Stimulated activated CD8-positive, alpha-beta memory T cell treated with anti-CD3 and anti-CD28 coated beads, Interleukin-12 subunit alpha, Interleukin-12 subunit beta, amount 100 ng/mL, for 24 hours (primary cell): ENCODE results near the gene UBA5.

Experiments
- DNase-seq: peaks from one replicate; pipeline ENCODE4 v3.0.0-alpha.2; 2020; ENCODE audit errors: extremely low read depth

UBA5 gene

DNA sequence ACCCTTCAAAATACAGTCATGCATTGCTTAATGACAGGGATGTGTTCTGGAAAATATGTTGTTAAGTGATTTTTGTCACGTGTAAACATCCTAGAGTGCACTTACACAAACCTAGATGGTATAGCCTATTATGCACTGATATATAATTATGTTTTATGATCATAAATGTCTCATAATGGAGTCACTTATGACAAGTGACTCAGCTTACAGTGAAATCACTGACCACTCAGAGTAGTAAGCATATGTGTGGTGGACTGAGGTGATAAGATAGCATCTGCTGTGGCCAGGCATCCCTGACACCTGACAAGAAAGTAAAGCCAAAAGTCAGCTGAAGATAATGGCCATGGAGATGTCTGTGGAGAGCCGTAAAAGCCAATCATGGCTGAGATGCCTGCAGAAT lies 5.9 kb upstream of the UBA5 start:
- DNase-seq = no peak

DNA sequence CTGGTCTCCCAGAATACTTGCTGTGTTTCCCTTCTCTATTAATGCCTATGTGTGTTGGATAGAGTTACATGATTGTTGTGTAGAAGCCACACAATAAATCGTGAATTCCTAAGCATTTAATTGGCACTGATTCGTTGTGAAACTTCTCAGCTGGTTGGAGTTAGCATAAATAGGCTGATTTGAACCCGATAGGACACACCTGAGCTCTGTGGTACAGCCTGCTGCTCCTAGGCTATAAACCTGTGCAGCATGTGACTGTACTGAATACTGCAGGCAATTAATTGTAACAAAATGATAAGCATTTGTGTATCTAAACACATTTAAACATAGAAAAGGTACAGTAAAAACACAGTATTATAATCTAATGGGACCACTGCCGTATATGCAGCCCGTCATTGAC lies 5.4 kb upstream of the UBA5 start:
- no peak for DNase-seq

DNA sequence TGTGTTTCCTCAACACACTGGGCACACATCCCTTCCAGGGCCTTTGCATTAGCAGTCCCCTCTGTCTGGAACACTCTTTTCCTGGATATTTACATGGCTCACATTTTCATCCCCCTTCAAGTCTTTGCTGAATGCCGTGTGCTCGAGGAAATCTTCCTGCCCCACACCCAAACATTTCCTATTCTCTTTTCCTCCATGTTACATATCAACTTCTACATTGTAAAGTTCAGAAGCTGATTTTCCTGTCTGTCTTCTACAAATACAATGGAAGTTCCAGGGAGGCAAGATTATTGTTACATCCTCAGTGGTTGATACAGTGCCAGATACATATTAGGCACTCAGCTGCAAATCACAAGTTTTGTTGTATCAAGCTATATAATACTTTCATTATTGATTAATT lies 4.7 kb upstream of the UBA5 start:
- DNase-seq = no peak

DNA sequence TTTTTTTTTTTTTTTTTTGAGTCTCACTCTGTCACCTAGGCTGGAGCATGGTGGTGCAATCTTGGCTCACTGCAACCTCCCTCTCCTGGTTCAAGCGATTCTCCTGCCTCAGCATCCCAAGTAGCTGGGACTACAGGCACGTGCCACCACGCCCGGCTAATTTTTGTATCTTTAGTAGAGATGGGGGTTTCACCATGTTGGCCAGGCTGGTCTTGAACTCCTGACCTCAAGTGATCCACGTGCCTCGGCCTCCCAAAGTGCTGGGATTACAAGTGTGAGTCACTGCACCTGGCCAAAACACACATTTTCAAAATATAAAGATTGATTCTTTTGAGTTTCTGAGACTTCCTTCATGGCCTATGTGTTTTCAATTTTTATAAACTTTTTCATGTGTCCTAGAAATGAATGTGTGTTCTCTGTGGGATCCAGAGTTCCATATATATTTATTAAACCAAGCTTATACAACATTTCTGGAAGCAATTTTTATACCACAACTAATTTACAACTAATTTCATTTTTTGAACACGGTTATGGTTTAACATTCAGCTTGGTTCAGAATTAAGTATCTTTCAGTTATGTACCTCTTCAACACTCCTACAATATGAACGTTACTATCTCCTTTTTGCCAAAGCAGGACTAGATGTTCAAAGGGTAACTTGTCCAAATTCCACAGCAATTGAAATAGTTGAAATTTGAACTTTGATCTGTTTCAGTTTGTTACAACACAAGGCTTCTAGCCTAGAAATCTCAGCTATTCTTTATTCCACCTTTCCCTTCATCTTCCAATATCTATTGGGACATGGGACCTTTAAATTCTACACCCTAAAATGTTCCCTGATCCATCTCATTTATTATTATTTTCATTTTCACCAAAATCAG lies 2.0 kb upstream of the UBA5 start:
- DNase-seq = no peak

DNA sequence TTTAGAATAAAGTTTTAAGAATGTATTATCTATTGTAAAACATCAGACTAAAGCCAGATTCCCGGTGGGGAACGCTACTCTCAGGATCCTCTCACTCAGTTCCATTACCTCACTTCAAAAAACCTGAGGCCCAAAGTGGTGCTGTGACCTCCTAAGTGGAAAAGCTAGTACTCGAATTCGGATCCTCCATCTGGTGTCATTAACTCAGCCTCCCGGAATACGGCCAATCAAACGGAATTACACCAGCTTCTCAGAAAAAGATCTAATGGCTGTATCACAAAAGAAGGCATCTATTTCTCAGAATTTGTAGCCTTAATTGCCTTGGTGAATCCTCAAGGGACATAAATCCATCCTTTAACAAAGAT lies 1.1 kb upstream of the UBA5 start:
- no peak for DNase-seq

DNA sequence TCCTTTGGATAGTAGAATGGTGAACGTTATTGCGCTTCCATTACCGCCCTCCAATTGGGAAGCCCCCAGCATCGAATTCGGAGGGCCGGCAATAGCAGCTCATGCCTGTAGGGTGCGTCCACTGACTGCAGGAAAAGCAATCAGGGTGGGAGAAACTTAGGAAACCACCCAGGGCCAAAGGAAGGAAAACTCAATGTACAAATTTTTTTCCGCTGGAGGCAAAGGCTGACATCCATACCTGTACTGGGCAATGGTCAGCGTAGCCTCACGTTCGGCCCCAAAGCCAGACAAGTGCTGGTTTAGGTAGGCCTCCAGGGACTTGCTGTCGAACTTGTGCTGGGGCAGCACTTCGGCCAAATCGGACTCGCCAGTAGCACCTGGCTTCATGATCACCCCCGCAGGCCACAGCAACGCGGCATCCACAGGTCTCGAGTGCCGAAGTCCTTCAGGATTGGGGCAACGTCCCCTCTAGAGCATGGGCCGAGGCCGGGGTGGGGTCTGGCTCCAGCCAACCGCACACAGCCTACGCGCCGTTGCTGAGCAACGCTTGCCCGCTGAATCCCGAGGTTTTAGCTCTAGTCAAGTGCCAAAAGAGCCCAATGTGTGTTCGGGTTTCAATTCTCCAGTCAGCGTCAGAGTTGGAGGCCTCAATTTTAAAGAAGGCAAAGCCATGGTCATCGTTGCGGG lies 621 bp upstream of the UBA5 start, which contains the start of gene ACAD11:
Gene ACAD11, minus strand, starts transcription at position 445 of the 687 bp plus-strand sequence. Its CDS starts 58 bp downstream, at position 387.
- DNase-seq = no peak

DNA sequence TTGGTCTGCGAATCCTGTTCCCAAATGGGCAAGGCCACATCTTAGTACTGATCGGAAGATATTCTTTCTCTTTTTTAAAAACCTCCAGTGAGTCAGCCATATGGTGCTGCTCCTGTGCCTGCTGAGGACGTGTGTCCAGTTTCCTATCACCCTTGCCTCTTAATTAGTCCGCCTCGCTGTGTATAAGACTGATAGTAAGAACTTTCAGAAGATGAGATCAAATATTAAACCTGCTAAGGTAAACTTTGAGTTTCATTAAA lies 612 bp downstream of the UBA5 start:
- no peak for DNase-seq

DNA sequence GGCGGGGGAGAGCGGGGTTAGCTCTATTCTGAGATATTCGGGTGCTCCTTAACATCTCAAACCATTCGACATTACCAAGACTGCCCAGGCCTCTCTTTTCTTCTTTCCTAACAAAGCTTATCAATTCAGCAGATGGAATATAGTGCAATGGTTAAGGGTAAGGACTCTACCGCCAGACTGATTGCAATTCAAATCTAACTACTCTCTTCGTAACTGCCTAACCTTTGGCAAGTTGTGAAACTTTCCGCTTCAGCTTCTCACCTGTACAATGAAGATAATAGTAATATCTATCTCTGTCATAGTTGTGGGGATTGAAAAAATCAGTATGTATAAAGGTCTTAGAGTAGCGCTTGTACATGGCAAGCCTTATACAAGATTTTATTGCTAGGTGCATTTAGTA lies 972 bp downstream of the UBA5 start:
- no peak for DNase-seq

DNA sequence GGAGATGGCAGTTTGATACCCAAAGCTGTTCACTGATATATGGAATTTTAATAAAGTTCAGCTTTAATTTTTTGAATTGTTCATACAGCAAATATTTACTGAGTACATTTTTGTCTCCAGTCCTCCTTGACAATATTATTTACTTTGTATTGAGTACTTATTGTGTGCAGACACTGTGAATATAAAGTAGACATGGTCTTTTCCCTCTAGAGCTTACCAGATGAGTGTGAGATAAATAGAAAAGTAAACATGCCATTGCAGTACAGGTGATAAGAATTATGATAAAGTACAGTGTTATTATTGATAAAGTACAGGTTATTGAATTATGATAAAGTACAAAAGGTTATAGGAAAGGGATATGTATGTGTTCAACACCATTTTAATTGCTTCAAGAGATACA lies 2.1 kb downstream of the UBA5 start:
- DNase-seq = no peak

DNA sequence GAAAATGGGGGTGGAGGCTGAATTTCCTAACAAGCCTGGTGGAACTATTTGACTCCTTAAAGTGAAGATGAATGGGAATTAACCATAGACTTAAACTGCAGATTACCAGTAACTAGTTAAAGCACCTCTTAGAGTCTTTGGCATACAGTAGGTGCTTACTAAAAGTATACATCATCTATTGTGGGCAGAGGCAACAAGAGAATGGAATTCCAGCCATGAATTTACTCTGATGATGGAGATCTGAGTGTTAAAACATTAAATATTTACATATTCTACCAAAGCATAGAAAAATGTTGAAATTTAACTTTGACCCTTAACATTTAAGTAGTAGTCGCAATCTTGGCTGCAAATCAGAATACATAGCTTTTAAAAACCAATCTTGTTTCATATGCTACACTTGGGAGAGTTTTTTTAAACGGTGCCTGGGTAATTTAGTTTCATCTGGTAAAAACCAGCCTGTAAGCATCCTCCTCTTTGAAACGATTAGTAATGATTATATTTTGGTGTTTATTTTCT lies 5.2 kb downstream of the UBA5 start:
- no peak for DNase-seq

DNA sequence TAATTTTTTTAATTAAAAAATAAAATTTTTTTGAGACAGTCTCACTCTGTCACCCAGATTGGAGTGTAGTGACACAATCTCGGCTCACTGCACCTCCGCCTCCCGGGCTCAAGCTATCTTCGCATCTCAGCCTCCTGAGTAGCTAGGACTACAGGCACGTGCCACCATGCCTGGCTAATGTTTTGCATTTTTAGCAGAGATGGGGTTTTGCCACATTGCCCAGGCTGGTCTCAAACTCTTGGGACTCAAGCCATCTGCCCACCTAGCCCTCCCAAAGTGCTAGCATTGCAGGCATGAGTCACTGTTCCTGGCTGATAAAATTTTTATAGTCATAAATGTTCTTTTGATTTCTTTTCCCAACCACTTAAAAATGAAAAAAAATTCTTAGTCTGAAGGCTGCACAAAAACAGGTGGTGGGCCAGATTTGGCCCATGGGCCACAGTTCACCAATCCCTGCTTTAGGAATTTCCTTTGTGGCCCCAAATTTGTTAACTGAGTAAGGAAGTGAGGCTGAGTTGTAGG lies 9.2 kb downstream of the UBA5 start:
- DNase-seq = no peak

DNA sequence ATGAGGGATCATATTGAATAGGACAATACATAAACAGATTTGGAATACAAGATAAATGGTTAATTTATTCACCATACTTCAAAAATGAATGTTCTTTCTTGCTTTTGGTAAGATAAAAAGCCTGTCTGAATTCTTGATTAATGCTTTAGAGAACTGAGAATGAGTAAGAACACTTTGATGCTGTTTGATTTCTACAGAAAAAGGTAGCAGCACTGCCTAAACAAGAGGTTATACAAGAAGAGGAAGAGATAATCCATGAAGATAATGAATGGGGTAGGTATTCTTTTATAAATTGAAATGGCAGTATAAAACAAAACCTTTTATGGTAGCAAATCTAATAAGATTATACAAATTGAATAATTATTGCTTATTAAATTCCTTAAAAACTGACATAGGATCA lies 15.3 kb downstream of the UBA5 start:
- no peak for DNase-seq

DNA sequence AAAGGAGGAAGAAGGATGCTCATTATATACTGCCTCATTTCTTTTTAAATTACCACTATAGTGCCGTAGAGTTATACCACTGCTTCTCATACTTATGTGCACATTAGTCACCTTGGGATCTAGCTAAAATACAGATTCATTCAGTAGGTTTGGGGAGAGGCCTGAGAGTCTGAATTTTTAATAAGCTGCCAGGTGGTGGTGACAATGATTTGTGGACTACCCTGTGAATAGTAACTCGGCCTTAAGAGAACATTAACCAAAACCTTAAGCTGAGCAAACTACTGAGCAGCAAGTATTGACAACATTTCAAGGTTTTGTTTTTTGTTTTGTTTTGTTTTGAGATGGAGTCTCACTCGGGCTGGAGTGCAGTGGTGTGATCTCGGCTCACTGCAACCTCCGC lies 19.8 kb downstream of the UBA5 start:
- no peak for DNase-seq

DNA sequence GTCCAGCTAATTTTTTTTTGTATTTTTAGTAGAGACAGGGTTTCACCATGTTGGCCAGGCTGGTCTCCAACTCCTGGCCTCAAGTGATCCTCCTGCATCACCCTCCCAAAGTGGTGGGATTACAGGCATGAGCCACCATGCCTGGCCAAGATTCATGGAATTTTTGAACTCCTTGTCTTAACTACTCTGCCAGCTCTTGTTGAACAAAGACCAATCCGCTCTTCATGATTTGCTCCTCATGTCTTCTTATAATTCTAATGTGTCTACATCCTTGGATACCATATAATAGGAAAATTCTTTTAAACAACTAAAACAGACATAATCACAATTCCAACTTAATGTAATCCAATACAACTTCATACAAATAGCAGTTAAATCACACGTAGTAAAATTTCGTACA lies 21.3 kb downstream of the UBA5 start:
- DNase-seq = no peak

DNA sequence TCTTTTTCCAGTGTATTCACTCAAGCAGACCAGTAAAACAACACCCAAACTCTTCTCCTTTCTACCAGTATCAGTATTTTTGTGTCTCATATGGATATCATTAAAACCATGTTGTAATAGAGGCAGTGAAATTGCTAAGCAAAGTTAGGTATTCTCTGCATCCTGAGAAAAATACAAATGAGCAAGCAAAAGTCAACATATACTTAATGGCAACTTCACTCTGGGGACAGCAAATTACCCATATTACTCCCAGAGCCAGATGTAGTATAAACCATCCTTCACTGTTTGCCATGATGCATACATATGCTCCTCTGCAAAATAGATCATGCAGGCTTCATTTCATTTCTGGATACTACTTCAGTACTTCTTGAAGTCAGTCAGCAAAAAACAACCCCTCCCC lies 22.1 kb downstream of the UBA5 start:
- no peak for DNase-seq

DNA sequence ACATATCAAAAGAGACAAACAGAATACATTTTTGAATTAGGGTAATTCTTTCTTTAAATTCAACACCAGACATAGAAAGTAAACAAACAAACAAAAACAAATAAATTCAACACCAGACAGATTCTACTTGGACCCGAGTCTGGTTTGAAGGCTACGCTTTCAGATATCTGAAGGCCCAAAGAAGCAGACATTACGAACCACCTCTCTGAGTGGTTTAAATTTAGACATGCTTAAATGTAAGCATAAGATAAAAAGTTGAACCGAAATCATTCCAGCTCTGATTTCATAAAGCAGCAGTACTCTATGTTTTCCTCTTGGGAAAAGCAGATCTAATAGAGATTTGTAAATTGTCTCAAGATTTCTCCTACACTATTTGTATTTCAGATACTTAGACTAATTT lies 29.9 kb downstream of the UBA5 start:
- DNase-seq = no peak

DNA sequence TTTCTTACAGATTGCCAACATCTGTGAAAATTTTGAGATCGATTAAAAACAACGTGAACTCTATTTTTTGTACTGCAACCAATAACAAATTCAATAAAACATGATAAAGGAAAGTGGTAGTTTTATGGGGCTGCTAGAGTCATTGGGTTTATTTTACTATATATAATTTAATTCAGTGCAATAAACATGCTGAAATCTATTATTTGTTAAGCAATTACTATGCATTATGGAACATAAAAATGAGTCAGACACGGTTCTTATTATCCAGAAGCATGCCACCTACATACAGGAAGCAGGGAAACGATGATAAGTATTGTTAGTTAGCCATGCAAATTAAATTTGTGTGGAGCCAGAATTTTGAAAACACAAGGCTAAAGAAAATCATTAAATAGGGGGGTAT lies 34.9 kb downstream of the UBA5 start:
- no peak for DNase-seq

DNA sequence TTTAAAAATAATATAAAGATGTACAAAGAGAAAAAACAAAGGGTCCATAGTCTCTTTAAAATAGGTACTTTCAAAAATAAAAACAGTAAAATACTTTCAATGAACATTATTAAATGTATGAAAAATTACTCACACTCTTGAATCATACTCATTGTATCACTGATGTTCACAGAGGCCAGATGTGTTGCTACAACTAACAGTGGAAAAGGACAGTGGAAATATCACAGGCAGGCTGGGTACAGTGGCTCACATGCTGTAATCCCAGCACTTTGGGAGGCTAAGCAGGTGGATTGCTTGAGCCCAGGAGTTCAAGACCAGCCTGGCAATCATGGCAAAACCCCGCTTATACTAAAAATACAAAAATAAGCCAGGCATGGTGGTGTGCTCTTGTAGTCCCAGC lies 35.3 kb downstream of the UBA5 start:
- DNase-seq = no peak

DNA sequence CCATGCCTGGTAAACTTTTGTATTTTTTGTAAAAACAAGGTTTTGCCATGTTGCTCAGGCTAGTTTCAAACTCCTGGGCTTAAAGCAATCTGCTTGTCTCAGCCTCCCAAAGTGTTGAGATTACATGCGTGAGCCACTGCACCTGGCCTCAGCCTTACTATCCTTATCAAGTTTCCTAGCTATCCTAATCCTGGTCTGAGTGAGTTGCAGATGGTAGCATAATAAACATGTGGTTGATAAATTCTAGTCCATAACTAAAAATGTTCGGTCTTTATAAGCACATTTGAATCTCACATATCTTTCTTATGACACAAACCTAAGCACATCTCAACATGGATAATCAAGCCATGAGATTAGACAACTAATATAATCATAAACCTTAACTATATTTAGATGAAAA lies 43.6 kb downstream of the UBA5 start:
- DNase-seq = no peak

DNA sequence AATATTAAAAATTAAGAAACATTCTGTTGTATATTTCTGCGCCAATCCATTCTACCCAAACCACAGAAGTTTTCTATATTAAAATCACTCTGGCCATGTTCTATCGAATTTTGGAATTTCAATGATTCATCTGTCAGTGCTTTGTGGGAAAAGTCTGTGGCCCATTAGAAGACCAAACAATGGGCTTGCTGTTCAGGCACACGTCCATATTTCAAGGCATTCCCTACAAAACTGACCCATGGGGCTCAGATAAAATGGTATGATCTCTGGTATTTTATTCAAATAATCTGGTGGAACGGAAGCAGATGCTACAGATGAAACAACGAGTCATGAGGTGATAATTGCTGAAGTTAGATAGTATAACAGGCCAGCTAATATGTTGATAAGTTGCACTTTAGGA lies 49.6 kb downstream of the UBA5 start:
- DNase-seq = no peak

DNA sequence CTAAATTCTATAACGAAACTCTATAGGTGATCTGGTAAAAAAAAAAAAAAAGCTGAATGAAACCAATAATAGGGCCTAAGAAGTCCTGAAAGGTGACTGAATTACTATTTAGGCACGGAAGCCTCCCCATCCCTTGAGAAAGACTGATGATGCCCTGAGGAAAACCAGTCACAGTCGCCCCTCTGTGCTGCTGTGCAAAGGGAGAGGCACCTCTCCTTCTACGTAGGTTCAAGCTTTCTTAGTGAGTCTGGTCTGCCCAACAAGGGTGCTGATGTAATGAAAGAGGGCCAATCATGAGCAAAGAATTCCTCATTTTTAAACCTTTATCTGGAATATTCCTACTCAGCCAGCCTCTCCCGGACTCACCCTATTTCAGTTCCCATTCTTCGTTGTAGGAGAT lies 50.2 kb downstream of the UBA5 start:
- DNase-seq = no peak

DNA sequence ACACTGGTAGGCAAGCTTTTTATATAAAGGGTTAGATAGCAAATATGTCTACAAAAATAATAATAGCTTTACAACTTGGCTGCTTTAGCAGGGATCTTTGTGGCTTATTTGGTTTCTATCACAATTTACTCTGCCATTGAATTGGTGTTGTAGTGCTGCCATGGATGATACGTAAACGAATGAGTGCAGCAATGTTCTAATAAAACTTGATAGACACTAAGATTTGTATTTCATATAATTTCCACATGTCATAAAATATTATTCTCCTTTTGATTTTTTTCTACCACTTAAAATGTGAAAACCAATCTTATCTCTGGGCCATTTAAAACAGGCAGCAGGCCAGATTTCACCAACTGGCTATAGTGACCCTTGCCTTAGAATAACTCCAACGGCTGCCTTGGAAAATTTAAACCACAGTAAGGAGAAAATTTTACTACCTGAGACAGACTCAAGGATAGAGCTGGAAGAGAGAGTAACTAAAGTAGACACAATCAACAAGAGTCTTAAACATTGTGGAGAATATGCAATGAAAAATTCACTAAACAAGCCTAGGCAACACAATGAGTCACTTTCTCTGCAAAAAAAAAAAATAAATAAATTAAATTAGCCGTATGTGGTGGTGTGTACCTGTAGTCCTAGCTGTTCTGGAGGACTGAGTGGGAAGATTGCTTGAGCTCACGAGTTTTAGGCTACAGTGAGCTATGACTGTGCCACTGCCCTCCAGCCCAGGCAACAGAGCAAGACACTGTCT lies 54.0 kb downstream of the UBA5 start:
- no peak for DNase-seq

DNA sequence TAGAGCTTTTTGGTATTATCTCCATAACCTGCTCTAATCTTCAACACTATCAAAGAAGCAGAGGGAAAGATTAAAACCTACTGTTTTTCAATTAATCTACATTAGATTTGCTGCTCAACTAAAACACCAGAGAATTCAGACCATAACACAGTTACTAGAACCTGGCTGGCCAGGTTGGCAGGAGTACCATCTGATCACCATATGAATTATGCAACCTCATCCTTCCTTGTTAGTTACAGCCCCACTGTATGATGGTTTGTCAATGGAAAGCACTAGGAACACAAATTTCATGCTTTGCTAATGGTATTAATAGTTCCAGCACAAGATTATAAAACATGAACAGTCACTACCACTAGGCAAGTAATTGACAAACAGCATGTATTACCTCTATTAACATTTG lies 56.2 kb downstream of the UBA5 start:
- no peak for DNase-seq
